NCI-H1694 (cell line): Measurements from ENCODE around the gene CAMK1.
A peak's percentile ranks its signal among the peaks of the same experiment; 100 is the strongest.

ENCODE experiments used
- DNase-seq: peaks from one replicate; lab custom pipeline; 2025; lab: John Stamatoyannopoulos, UW

CAMK1 gene

GRCh38 chr3:9769426-9770275 lies at the start of gene CAMK1:
Gene CAMK1 (minus strand): TSS chr3:9769947. CDS start chr3:9767749, 2,198 bp downstream.
- DNase-seq: peak; percentile 10

- DNase-seq: no peak
Observed at GRCh38 chr3:9818666-9819335, 49.1 kb upstream of the CAMK1 start.

- DNase-seq: no peak
Observed at GRCh38 chr3:9817436-9817835, 47.7 kb upstream of the CAMK1 start.

- DNase-seq: no peak
Observed at GRCh38 chr3:9815986-9816385, 46.2 kb upstream of the CAMK1 start.

- DNase-seq: no peak
Observed at GRCh38 chr3:9812870-9813483, 43.2 kb upstream of the CAMK1 start.

GRCh38 chr3:9810846-9811245 lies 41.1 kb upstream of the CAMK1 start:
- DNase-seq: no peak

GRCh38 chr3:9810433-9810770 lies 40.7 kb upstream of the CAMK1 start:
- no peak for DNase-seq

- DNase-seq: peak; percentile 18
Observed at GRCh38 chr3:9809615-9810432, 40.1 kb upstream of the CAMK1 start, which contains the start of gene TTLL3. Gene TTLL3 (plus strand): TSS chr3:9810262. CDS start chr3:9810662, 400 bp downstream.

GRCh38 chr3:9809239-9809614 lies 39.5 kb upstream of the CAMK1 start:
- DNase-seq: no peak

GRCh38 chr3:9808345-9809037 lies 38.7 kb upstream of the CAMK1 start:
- peak; percentile 5 for DNase-seq

GRCh38 chr3:9807981-9808344 lies 38.2 kb upstream of the CAMK1 start:
- no peak for DNase-seq

GRCh38 chr3:9806688-9807589 lies 37.2 kb upstream of the CAMK1 start:
- DNase-seq: no peak

- DNase-seq: no peak
Observed at GRCh38 chr3:9806137-9806536, 36.4 kb upstream of the CAMK1 start.

GRCh38 chr3:9804996-9805395 lies 35.2 kb upstream of the CAMK1 start:
- no peak for DNase-seq

GRCh38 chr3:9803494-9803893 lies 33.7 kb upstream of the CAMK1 start:
- DNase-seq: no peak

GRCh38 chr3:9800529-9800928 lies 30.8 kb upstream of the CAMK1 start:
- no peak for DNase-seq

- DNase-seq: no peak
Observed at GRCh38 chr3:9797196-9797945, 27.6 kb upstream of the CAMK1 start.

- DNase-seq: no peak
Observed at GRCh38 chr3:9795207-9795606, 25.5 kb upstream of the CAMK1 start.

GRCh38 chr3:9794400-9794799 lies 24.7 kb upstream of the CAMK1 start:
- no peak for DNase-seq
